GM12878 (cell line): Measurements from ENCODE around the gene HYI.

Source experiments
- ASH2L ChIP-seq: fragments of 300-600, 200-600 bp; sonication (generic); IDR thresholded peaks from 2 replicates; pipeline ENCODE4 v1.6.1; 2017; ENCODE audit warnings: low read depth, mild to moderate bottlenecking, borderline replicate concordance
- CHD1 ChIP-seq: IDR thresholded peaks from 2 replicates; pipeline ENCODE4 v1.6.1; 2012; ENCODE audit warnings: low read depth, low read length, improper control_type of control experiment
- CTCF ChIP-seq, 3 experiments: IDR thresholded peaks in 2 of 3; conservative IDR thresholded peaks in 1 of 3; 2 replicates each; pipeline ENCODE4 v1.5.1; 2011; ENCODE audit warnings: low read depth in 3 of 3, low read length in 3 of 3, mild to moderate bottlenecking in 3 of 3, control low read depth in 2 of 3, moderate library complexity in 2 of 3, inconsistent platforms in 1 of 3, mixed read lengths in 1 of 3; ENCODE audit not compliant: control insufficient read depth in 2 of 3, insufficient read depth in 1 of 3; ENCODE audit errors: extremely low read depth in 1 of 3
- EED ChIP-seq: sonication (generic); IDR thresholded peaks from 2 replicates; pipeline ENCODE4 v1.6.1; 2016; ENCODE audit warnings: antibody characterized with exemption, low read depth
- EZH2 ChIP-seq: IDR thresholded peaks from 2 replicates; pipeline ENCODE4 v1.6.1; 2012; ENCODE audit warnings: low read depth, mild to moderate bottlenecking, control low read depth, inconsistent platforms, low read length, borderline replicate concordance; ENCODE audit not compliant: control insufficient read depth
- MAX ChIP-seq: IDR thresholded peaks from 2 replicates; pipeline ENCODE4 v1.6.1; 2012; ENCODE audit warnings: low read depth, low read length, improper control_type of control experiment
- MTA3 ChIP-seq: IDR thresholded peaks from 2 replicates; pipeline ENCODE4 v1.6.1; 2012; ENCODE audit warnings: low read length, inconsistent platforms, borderline replicate concordance
- NR2C1 ChIP-seq: fragments of 450-650 bp; IDR thresholded peaks from 2 replicates; pipeline ENCODE4 v1.6.1; 2017; ENCODE audit warnings: antibody characterized with exemption, mild to moderate bottlenecking, moderate library complexity
- POLR2AphosphoS5 ChIP-seq: IDR thresholded peaks from 2 replicates; pipeline ENCODE4 v1.6.1; 2011; ENCODE audit warnings: mild to moderate bottlenecking, low read length, inconsistent platforms
- RELB ChIP-seq: fragments of 450-650 bp; IDR thresholded peaks from 2 replicates; pipeline ENCODE4 v1.6.1; 2017; ENCODE audit warnings: low read depth, mild to moderate bottlenecking, moderate library complexity
- SMARCA5 ChIP-seq: fragments of 450-650 bp; IDR thresholded peaks from 2 replicates; pipeline ENCODE4 v1.6.1; 2017; ENCODE audit warnings: mild to moderate bottlenecking
- SP1 ChIP-seq: IDR thresholded peaks from one replicate; pipeline ENCODE4 v1.6.1; 2011; ENCODE audit warnings: low read depth, low read length
- SREBF2 ChIP-seq: IDR thresholded peaks from 2 replicates; pipeline ENCODE4 v1.6.1; 2012; ENCODE audit warnings: mild to moderate bottlenecking, low read length
- SRF ChIP-seq, 2 experiments: IDR thresholded peaks; 2 replicates each; pipeline ENCODE4 v1.6.1; 2011; ENCODE audit warnings: low read depth in 2 of 2, low read length in 2 of 2, mild to moderate bottlenecking in 1 of 2, moderate library complexity in 1 of 2

- TF ChIP-seq SREBF2 (no peak), CTCF (IDR thresholded peaks at IDR 0.05 in 2 of 3, conservative IDR thresholded peaks at IDR 0.05 in 1 of 3; ENCODE audit: control insufficient read depth in 2 of 3, extremely low read depth in 1 of 3, insufficient read depth in 1 of 3, low read depth in 3 of 3, low read length in 3 of 3) (no peak), CHD1 (no peak), EZH2 (no peak), POLR2AphosphoS5 (no peak), SRF (IDR thresholded peaks at IDR 0.05; ENCODE audit: low read depth in 2 of 2, low read length in 2 of 2) (no peak), NR2C1 (no peak), ASH2L (no peak), MAX (no peak), SP1 (no peak), SMARCA5 (no peak), EED (no peak), MTA3 (no peak), RELB (no peak)
Measured at GRCh38 chr1:43425045-43425444, 28.7 kb downstream of the HYI start.
